Activated CD4-positive, alpha-beta T cell treated with anti-CD3 and anti-CD28 coated beads for 48 hours (primary cell): ENCODE results near the gene CXCR3.
A peak's percentile ranks its signal among the peaks of the same experiment; 100 is the strongest.
"Not testable (repeated sequence)": the region's sequence is repeated elsewhere in the genome, so short reads cannot be mapped to it uniquely, and the experiment has no call there.

Source experiments
- DNase-seq: peaks from one replicate; pipeline ENCODE4 v3.0.0-alpha.2; 2020

CXCR3 gene

GRCh38 chrX:71636438-71637252, 18.3 kb upstream of the CXCR3 start:
- no peak for DNase-seq

GRCh38 chrX:71634366-71634765, 16.1 kb upstream of the CXCR3 start:
- DNase-seq = no peak

GRCh38 chrX:71632923-71633657, 14.8 kb upstream of the CXCR3 start:
- DNase-seq = no peak

GRCh38 chrX:71629467-71629866, 11.2 kb upstream of the CXCR3 start:
- DNase-seq = no peak

- DNase-seq = no peak
Observed at GRCh38 chrX:71627588-71628404, 9.5 kb upstream of the CXCR3 start.

- no peak for DNase-seq
Observed at GRCh38 chrX:71626576-71626975, 8.3 kb upstream of the CXCR3 start.

GRCh38 chrX:71625471-71625870, 7.2 kb upstream of the CXCR3 start:
- DNase-seq = no peak

- no peak for DNase-seq
Observed at GRCh38 chrX:71623714-71624113, 5.4 kb upstream of the CXCR3 start.

GRCh38 chrX:71622576-71623450, 4.5 kb upstream of the CXCR3 start:
- DNase-seq = peak; percentile 74

- no peak for DNase-seq
Observed at GRCh38 chrX:71622032-71622575, 3.8 kb upstream of the CXCR3 start.

GRCh38 chrX:71621603-71622002, 3.3 kb upstream of the CXCR3 start:
- DNase-seq = no peak

GRCh38 chrX:71619986-71620385, 1.7 kb upstream of the CXCR3 start:
- DNase-seq = no peak

- peak; percentile 79 for DNase-seq
Observed at GRCh38 chrX:71619193-71619592, 882 bp upstream of the CXCR3 start.

GRCh38 chrX:71618787-71619186, 476 bp upstream of the CXCR3 start:
- no peak for DNase-seq

GRCh38 chrX:71617742-71618141, 569 bp downstream of the CXCR3 start:
- DNase-seq = no peak

GRCh38 chrX:71616672-71617529, 1.4 kb downstream of the CXCR3 start:
- DNase-seq = no peak

- no peak for DNase-seq
Observed at GRCh38 chrX:71615954-71616353, 2.4 kb downstream of the CXCR3 start.

GRCh38 chrX:71615056-71615455, 3.3 kb downstream of the CXCR3 start:
- no peak for DNase-seq

GRCh38 chrX:71612256-71612655, 6.1 kb downstream of the CXCR3 start:
- no peak for DNase-seq

- DNase-seq = not testable (repeated sequence)
Observed at GRCh38 chrX:71611736-71612135, 6.6 kb downstream of the CXCR3 start.

- DNase-seq = no peak
Observed at GRCh38 chrX:71609095-71609750, 9.1 kb downstream of the CXCR3 start.
